IMR-90 (cell line): ENCODE data around the gene ATXN1. TPM values are rescaled to one million over a fixed set of nuclear protein-coding genes. Genes with fewer than 3 reads are reported as not detected.
"Not testable (repeated sequence)": the region's sequence is repeated elsewhere in the genome, so short reads cannot be mapped to it uniquely, and the experiment has no call there.

ENCODE experiments used
- ATAC-seq: fragments of 200-7000 bp; cut with Tn5 transposase; 2 replicates; pipeline ENCODE4 v1.9.1; 2020; ENCODE audit warnings: low read depth, mild to moderate bottlenecking, moderate library complexity
- BruUV-seq: library from RNA; stranded (reverse); fragments of 400-500 nt; replicated peaks from 2 replicates; lab custom pipeline; 2021; lab: Mats Ljungman, UMichigan
- CTCF ChIA-PET: fragments of 300-600 bp; formaldehyde crosslinking; extraction: SDS; loops from one replicate; lab custom pipeline; 2021; ENCODE audit warnings: antibody characterized with exemption; lab: Yijun Ruan, JAX
- POLR2A ChIA-PET: fragments of 300-600 bp; sonication (Branson Sonifier 250); formaldehyde crosslinking; loops from one replicate; lab custom pipeline; 2022; ENCODE audit warnings: antibody characterized with exemption; ENCODE audit not compliant: unreplicated experiment; lab: Charles Lee
- DNase-seq: peaks from one replicate; pipeline ENCODE4 v3.0.0; 2013
- H2AFZ ChIP-seq: replicated peaks from 2 replicates; pipeline ENCODE3; 2013; ENCODE audit warnings: low read length, mild to moderate bottlenecking; ENCODE audit not compliant: poor library complexity
- H2AK5ac ChIP-seq: 2 replicates; pipeline ENCODE4 v1.6.1; 2013; ENCODE audit warnings: low read depth, low read length, inconsistent platforms
- H2AK9ac ChIP-seq: replicated peaks from 2 replicates; pipeline ENCODE3; 2013; ENCODE audit warnings: mild to moderate bottlenecking, low read depth, low read length, moderate library complexity; ENCODE audit not compliant: poor library complexity
- H2BK120ac ChIP-seq: 2 replicates; pipeline ENCODE4 v1.6.1; 2013; ENCODE audit warnings: low read depth, low read length, inconsistent platforms
- H2BK15ac ChIP-seq: 3 replicates; pipeline ENCODE4 v1.6.1; 2013; ENCODE audit warnings: low read depth, low read length, inconsistent platforms
- H2BK20ac ChIP-seq: 2 replicates; pipeline ENCODE4 v1.6.1; 2013; ENCODE audit warnings: low read depth, mild to moderate bottlenecking, inconsistent platforms, low read length, moderate library complexity
- H2BK5ac ChIP-seq: 2 replicates; pipeline ENCODE4 v1.6.1; 2013; ENCODE audit warnings: mild to moderate bottlenecking, low read depth, low read length, inconsistent platforms; ENCODE audit not compliant: poor library complexity, severe bottlenecking
- H3K14ac ChIP-seq: replicated peaks from 2 replicates; pipeline ENCODE4 v1.6.1; 2013; ENCODE audit warnings: low read depth, low read length, inconsistent platforms
- H3K18ac ChIP-seq: 2 replicates; pipeline ENCODE4 v1.6.1; 2013; ENCODE audit warnings: low read depth, low read length, control low read depth
- H3K23ac ChIP-seq: 2 replicates; pipeline ENCODE4 v1.6.1; 2013; ENCODE audit warnings: low read depth, low read length, inconsistent platforms
- H3K27ac ChIP-seq: 2 replicates; pipeline ENCODE4 v1.5.1; 2013; ENCODE audit warnings: mild to moderate bottlenecking, control low read depth, low read length; ENCODE audit not compliant: insufficient read depth
- H3K27me3 ChIP-seq: 2 replicates; pipeline ENCODE4 v1.6.1; 2013; ENCODE audit warnings: low read length; ENCODE audit not compliant: control insufficient read depth, insufficient read depth
- H3K36me3 ChIP-seq: 2 replicates; pipeline ENCODE4 v1.6.1; 2013; ENCODE audit warnings: low read length, mixed read lengths; ENCODE audit not compliant: control insufficient read depth, insufficient read depth
- H3K4ac ChIP-seq: 2 replicates; pipeline ENCODE4 v1.6.1; 2013; ENCODE audit warnings: low read depth, low read length, inconsistent platforms
- H3K4me1 ChIP-seq: 2 replicates; pipeline ENCODE4 v1.6.1; 2013; ENCODE audit warnings: low read length, mixed read lengths; ENCODE audit not compliant: control insufficient read depth, insufficient read depth
- H3K4me2 ChIP-seq: 2 replicates; pipeline ENCODE4 v1.6.1; 2013; ENCODE audit warnings: low read depth, mild to moderate bottlenecking, control low read depth, low read length, moderate library complexity
- H3K4me3 ChIP-seq: 2 replicates; pipeline ENCODE4 v1.5.1; 2013; ENCODE audit warnings: low read depth, mild to moderate bottlenecking, control low read depth, low read length, moderate library complexity; ENCODE audit not compliant: insufficient read depth
- H3K56ac ChIP-seq: 2 replicates; pipeline ENCODE4 v1.6.1; 2013; ENCODE audit warnings: low read length, inconsistent platforms; ENCODE audit not compliant: insufficient read depth; ENCODE audit errors: extremely low read depth
- H3K79me1 ChIP-seq, 2 experiments: 2 replicates each; pipeline ENCODE4 v1.6.1; 2013; ENCODE audit warnings: low read length in 2 of 2, inconsistent platforms in 1 of 2, low read depth in 1 of 2
- H3K9ac ChIP-seq: 2 replicates; pipeline ENCODE4 v1.6.1; 2013; ENCODE audit warnings: low read depth, low read length, control low read depth
- H3K9me1 ChIP-seq: 2 replicates; pipeline ENCODE4 v1.6.1; 2013; ENCODE audit warnings: low read length, inconsistent platforms; ENCODE audit not compliant: insufficient read depth
- H3K9me3 ChIP-seq: 2 replicates; pipeline ENCODE4 v1.6.1; 2013; ENCODE audit warnings: low read length; ENCODE audit not compliant: control insufficient read depth, insufficient read depth
- H4K20me1 ChIP-seq: 2 replicates; pipeline ENCODE4 v1.6.1; 2013; ENCODE audit warnings: low read length, inconsistent platforms; ENCODE audit not compliant: insufficient read depth
- H4K5ac ChIP-seq: 2 replicates; pipeline ENCODE4 v1.6.1; 2013; ENCODE audit warnings: mild to moderate bottlenecking, low read depth, low read length, control low read depth
- H4K8ac ChIP-seq, 2 experiments: 2 replicates each; pipeline ENCODE4 v1.6.1; 2013; ENCODE audit warnings: low read depth in 2 of 2, low read length in 2 of 2, control low read depth in 1 of 2, inconsistent platforms in 1 of 2
- H4K91ac ChIP-seq: 2 replicates; pipeline ENCODE4 v1.6.1; 2013; ENCODE audit warnings: low read depth, low read length, inconsistent platforms; ENCODE audit not compliant: insufficient read depth
- BHLHE40 ChIP-seq: fragments of 150-350 bp; IDR thresholded peaks from 2 replicates; pipeline ENCODE4 v1.6.1; 2016; ENCODE audit warnings: mild to moderate bottlenecking, low read depth, low read length
- CEBPB ChIP-seq: IDR thresholded peaks from 2 replicates; pipeline ENCODE4 v1.6.1; 2012; ENCODE audit warnings: low read depth, low read length, improper control_type of control experiment
- CHD1 ChIP-seq: IDR thresholded peaks from 2 replicates; pipeline ENCODE4 v1.6.1; 2012; ENCODE audit warnings: low read depth, low read length, improper control_type of control experiment
- FOS ChIP-seq: fragments of 150-350 bp; IDR thresholded peaks from 2 replicates; pipeline ENCODE4 v1.6.1; 2016; ENCODE audit warnings: low read depth, low read length
- MAFK ChIP-seq: IDR thresholded peaks from 2 replicates; pipeline ENCODE4 v1.6.1; 2012; ENCODE audit warnings: low read depth, low read length, improper control_type of control experiment
- RAD21 ChIP-seq: IDR thresholded peaks from 2 replicates; pipeline ENCODE4 v1.6.1; 2012; ENCODE audit warnings: low read length, improper control_type of control experiment
- USF2 ChIP-seq: fragments of 150-350 bp; IDR thresholded peaks from 2 replicates; pipeline ENCODE4 v1.6.1; 2017; ENCODE audit warnings: mild to moderate bottlenecking, antibody characterized with exemption, low read length, low read depth
- WGBS, 2 experiments: methylation state at CpG; one replicate each; pipeline versions ENCODE4 v1.1.5 to v1.1.7; 2013; ENCODE audit warnings: missing lambda C conversion rate in 2 of 2; ENCODE audit not compliant: insufficient read length in 1 of 2; ENCODE audit errors: extremely low coverage in 2 of 2; 5-methylcytosine and 5-hydroxymethylcytosine counted together
- dilution Hi-C: fragments of 300-500 bp; cut with HindIII; formaldehyde crosslinking; loops from one replicate; pipeline ENCODE4 v1.14.3; 2018; ENCODE audit warnings: low sequenced_read_pairs; ENCODE audit not compliant: unreplicated experiment
- in situ Hi-C: fragments of 300-500 bp; cut with MboI; formaldehyde crosslinking; loops from 3 replicates; pipeline ENCODE4 v1.14.3; 2019; ENCODE audit warnings: low sequenced_read_pairs, inconsistent platforms, mixed read lengths
- intact Hi-C: fragments of 100-400 bp; cut with micrococcal nuclease; formaldehyde crosslinking; loops from 2 replicates; pipeline ENCODE4 v1.10.0; 2022
- polyA plus RNA-seq, 3 experiments: library from polyadenylated mRNA; depleted of rRNA; stranded (reverse); fragments of >200 nt; gene quantifications; 2 replicates each; pipeline ENCODE4 v1.2.3, GENCODE V29; 2012; ENCODE audit warnings: low replicate concordance in 1 of 3
- total RNA-seq: library from RNA; depleted of rRNA; stranded (reverse); fragments of >200 nt; gene quantifications from 2 replicates; pipeline ENCODE4 v1.2.3, GENCODE V29; 2012

The ATXN1 gene
- total and polyA plus RNA-seq, 2 of the 4 experiments (the other 2 are of a cell fraction), result 7.3 to 11.1 TPM

- TF ChIP-seq FOS, result no peak
- no peak for TF ChIP-seq CHD1
- no peak for TF ChIP-seq USF2
- no peak for TF ChIP-seq RAD21
- no peak for TF ChIP-seq BHLHE40
- TF ChIP-seq MAFK, result no peak
- no peak for TF ChIP-seq CEBPB
Measured at GRCh38 chr6:16706911-16707783, 54.1 kb downstream of the ATXN1 start (continued).

GRCh38 chr6:16706491-16706890 lies 54.8 kb downstream of the ATXN1 start:
- H3K36me3 ChIP-seq, H3K4me1 ChIP-seq, DNase-seq, H2BK20ac ChIP-seq, H4K8ac ChIP-seq, H4K5ac ChIP-seq, H3K9ac ChIP-seq, H3K27me3 ChIP-seq, H3K27ac ChIP-seq, H2BK5ac ChIP-seq, H3K9me3 ChIP-seq, H3K9me1 ChIP-seq, dilution Hi-C loops, H3K4ac ChIP-seq, H2BK15ac ChIP-seq, intact Hi-C loops, ATAC-seq, H3K4me3 ChIP-seq, H3K23ac ChIP-seq, H3K18ac ChIP-seq, H3K14ac ChIP-seq, H2AK9ac ChIP-seq, H3K56ac ChIP-seq, H4K91ac ChIP-seq, H2BK120ac ChIP-seq, H2AK5ac ChIP-seq, in situ Hi-C loops, H3K4me2 ChIP-seq, POLR2A ChIA-PET, BruUV-seq, H2AFZ ChIP-seq: not testable (repeated sequence)
- H3K79me1 ChIP-seq, result peaks cover 24 to 38% of the 10 kb centered on the region in 2 experiments
- CTCF ChIA-PET, result interaction anchor here (1.4 kb wide), 1 partner anchor 55 kb away, joined by 4 read pairs; the partner anchor contains the start of gene ATXN1
- no CpG with 5 or more reads among the region's 7 CpGs for WGBS, 2 experiments
- H4K20me1 ChIP-seq, result peaks cover 11% of the 10 kb centered on the region
